ENCODE data around the gene RASA3. TPM values are rescaled to one million over a fixed set of nuclear protein-coding genes. Genes with fewer than 3 reads are reported as not detected.

RASA3 gene
- total RNA-seq, 2 donors from 2014 or later = 10.2 to 13.2 TPM

DNA sequence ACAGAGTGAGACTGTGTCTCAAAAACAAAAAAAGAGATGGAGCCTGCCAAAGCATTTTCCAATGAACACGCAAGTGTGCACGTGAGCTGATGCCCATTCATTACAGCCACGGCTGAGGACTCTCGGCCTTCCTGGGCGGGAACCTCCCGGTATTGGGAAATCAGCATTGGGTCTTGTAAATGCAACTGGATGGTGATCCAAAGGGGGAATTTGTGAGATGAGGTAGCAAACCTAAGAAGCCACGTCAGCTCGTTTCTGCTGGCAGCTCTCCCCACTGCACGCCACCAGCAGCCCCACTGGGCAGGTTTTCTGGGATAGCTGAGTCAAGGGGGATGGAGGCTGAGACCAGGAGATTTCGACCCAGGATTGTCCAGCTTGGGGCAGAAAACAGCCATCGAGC lies 170.0 kb downstream of the RASA3 start:
- no peak overlapping the region for H3K4me3 ChIP-seq
- no peak for DNase-seq (ENCODE audit: low spot score)
- H3K27me3 ChIP-seq = no peaks in the 10 kb centered on the region
- H3K27ac ChIP-seq = no peak overlapping the region
- peaks cover 0 to 5% of the 10 kb centered on the region in 2 donors for H3K9me3 ChIP-seq
- H3K36me3 ChIP-seq = no peaks in the 10 kb centered on the region
- H3K4me1 ChIP-seq = no peaks in the 10 kb centered on the region
- TF ChIP-seq, protein P1, sequence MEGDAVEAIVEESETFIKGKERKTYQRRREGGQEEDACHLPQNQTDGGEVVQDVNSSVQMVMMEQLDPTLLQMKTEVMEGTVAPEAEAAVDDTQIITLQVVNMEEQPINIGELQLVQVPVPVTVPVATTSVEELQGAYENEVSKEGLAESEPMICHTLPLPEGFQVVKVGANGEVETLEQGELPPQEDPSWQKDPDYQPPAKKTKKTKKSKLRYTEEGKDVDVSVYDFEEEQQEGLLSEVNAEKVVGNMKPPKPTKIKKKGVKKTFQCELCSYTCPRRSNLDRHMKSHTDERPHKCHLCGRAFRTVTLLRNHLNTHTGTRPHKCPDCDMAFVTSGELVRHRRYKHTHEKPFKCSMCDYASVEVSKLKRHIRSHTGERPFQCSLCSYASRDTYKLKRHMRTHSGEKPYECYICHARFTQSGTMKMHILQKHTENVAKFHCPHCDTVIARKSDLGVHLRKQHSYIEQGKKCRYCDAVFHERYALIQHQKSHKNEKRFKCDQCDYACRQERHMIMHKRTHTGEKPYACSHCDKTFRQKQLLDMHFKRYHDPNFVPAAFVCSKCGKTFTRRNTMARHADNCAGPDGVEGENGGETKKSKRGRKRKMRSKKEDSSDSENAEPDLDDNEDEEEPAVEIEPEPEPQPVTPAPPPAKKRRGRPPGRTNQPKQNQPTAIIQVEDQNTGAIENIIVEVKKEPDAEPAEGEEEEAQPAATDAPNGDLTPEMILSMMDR (IDR thresholded peaks at IDR 0.05) = no peak

DNA sequence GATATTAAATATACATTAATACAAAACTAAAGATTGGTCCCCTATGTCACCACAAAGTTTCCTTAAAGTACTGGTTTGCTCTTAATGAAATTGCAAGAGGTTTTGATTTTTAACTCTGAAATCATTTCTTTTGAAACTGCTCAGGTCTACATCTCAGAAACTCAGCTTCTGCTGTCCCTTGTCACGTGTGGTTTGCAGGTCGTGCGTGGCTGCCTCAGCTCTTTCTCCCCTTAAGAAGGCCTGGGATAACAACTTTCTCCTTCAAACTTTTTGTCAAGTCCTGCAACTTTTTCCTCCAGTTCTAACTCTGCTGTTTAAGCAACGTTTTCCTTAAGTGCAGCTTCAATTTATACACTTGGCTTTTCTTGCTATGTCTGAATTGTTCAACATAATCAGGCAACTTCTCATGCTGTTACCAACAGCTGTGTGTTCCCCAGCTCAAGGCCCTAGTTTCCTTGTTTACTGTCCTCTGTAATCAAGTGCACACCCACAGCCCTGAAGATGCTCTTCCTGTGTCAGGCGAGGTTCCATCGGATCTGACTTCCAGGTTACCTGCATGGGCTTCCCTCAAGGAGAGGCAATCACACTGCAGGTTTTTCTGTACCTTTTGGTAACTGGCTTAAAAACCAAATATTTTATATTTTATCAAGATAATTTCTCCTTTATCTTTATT lies 172.0 kb downstream of the RASA3 start:
- Histone ChIP-seq H3K36me3 (no peaks in the 10 kb centered on the region), H3K4me1 (no peaks in the 10 kb centered on the region)
- DNase-seq (ENCODE audit: low spot score) = no peak

DNA sequence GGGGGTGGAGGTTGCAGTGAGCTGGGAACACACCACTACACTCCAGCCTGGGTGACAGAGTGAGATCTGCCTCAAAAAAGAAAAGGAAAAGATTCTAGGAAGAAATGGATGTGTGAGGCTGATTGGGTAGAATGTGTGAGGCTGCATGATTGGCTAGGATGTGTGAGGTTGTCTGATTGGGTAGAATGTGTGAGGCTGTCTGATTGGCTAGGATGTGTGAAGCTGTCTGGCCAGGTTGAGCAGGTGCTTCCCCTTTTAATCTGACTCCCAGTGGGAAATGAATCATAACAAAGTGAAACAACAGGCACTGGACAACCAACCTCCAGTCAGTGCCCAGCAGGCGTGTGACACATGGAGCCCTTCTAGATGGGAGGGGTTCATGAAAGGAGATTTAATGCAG lies 173.2 kb downstream of the RASA3 start:
- DNase-seq (ENCODE audit: low spot score) = no peak
- Histone ChIP-seq H3K36me3 (no peaks in the 10 kb centered on the region), H3K9me3 (peaks cover 0 to 5% of the 10 kb centered on the region in 2 donors), H3K4me3 (no peak overlapping the region), H3K4me1 (no peaks in the 10 kb centered on the region), H3K27ac (no peak overlapping the region), H3K27me3 (no peaks in the 10 kb centered on the region)
- TF ChIP-seq, protein P1 (IDR thresholded peaks at IDR 0.05) = no peak

More for the DNA sequence above, 172.0 kb downstream of the RASA3 start:
- H3K27ac ChIP-seq = no peak overlapping the region
- TF ChIP-seq, protein P1 (IDR thresholded peaks at IDR 0.05) = no peak
- no peaks in the 10 kb centered on the region for H3K27me3 ChIP-seq
- peaks cover 0 to 5% of the 10 kb centered on the region in 2 donors for H3K9me3 ChIP-seq
- no peak overlapping the region for H3K4me3 ChIP-seq

DNA sequence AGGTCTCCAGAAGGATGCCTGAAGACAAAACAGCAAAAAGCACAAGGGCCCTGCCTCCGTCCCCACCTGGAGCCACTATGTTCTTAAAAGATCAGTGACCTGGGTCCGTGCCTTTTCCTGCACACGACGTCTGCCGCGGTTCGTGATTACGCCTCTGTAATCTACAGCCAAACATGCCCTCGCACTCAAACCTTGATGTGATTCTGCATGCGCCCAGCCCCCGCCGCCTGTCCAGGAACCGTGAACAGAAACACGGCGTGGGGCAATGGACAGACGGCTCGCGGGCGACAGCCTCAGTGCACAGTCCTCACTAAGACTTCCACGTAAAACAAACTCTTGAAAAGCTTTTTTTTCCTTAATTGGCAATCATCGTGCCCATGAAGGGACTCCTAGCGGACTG lies 174.1 kb downstream of the RASA3 start:
- no peak for DNase-seq (ENCODE audit: low spot score)
- no peaks in the 10 kb centered on the region for H3K27me3 ChIP-seq
- no peak overlapping the region for H3K4me3 ChIP-seq
- H3K27ac ChIP-seq = no peak overlapping the region
- peaks cover 0 to 5% of the 10 kb centered on the region in 2 donors for H3K9me3 ChIP-seq
- TF ChIP-seq, protein P1 (IDR thresholded peaks at IDR 0.05) = no peak
- no peaks in the 10 kb centered on the region for H3K4me1 ChIP-seq
- no peaks in the 10 kb centered on the region for H3K36me3 ChIP-seq

DNA sequence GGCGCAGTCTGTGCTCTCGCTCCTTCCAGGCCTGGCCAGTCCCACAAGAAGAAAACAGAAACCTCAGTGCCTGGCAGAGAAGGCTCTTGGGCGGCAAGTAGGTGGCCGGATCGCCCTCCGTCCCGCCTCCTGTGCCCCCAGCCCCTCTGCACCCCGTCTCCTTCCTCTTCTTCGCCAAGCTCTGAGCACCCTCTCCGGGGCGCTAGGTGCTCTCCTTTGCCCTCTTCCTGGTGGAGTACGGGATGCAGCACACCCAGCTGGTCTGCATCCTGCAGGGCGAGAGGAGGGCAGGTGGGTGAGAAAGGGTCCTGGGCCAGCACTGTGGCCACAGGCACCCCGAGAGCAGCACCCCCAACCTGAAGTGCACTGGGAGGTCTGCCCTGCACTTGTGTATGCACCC lies 175.9 kb downstream of the RASA3 start:
- Histone ChIP-seq H3K9me3 (peaks cover 0 to 5% of the 10 kb centered on the region in 2 donors), H3K27me3 (no peaks in the 10 kb centered on the region), H3K4me3 (no peak overlapping the region), H3K27ac (no peak overlapping the region), H3K36me3 (no peaks in the 10 kb centered on the region), H3K4me1 (peaks cover 0 to 1% of the 10 kb centered on the region in 2 donors)
- no peak for DNase-seq (ENCODE audit: low spot score)
- TF ChIP-seq, protein P1 (IDR thresholded peaks at IDR 0.05) = no peak

DNA sequence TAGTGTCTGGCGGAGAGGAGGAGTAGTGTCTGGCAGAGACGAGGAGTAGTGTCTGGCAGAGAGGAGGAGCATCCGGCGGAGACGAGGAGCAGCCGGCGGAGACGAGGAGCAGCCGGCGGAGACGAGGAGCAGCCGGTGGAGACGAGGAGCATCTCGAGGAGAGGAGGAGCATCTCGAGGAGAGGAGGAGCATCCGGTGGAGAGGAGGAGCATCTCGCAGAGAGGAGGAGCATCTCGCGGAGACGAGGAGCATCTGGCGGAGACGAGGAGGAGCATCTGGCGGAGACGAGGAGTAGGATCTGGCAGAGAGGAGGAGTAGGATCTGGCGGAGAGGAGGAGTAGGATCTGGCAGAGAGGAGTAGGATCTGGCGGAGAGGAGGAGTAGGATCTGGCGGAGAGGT lies 176.7 kb downstream of the RASA3 start:
- TF ChIP-seq, protein P1 (IDR thresholded peaks at IDR 0.05) = no peak
- Histone ChIP-seq H3K36me3 (no peaks in the 10 kb centered on the region), H3K4me1 (peaks cover 0 to 10% of the 10 kb centered on the region in 2 donors), H3K27ac (no peak overlapping the region), H3K27me3 (no peaks in the 10 kb centered on the region), H3K9me3 (peaks cover 0 to 5% of the 10 kb centered on the region in 2 donors), H3K4me3 (no peak overlapping the region)
- DNase-seq (ENCODE audit: low spot score) = no peak

All from right atrium auricular region (tissue), 2 donors.